ENCODE measurements around the gene ATRN. TPM values are rescaled to one million over a fixed set of nuclear protein-coding genes. Genes with fewer than 3 reads are reported as not detected.
"Not testable (repeated sequence)": the region's sequence is repeated elsewhere in the genome, so short reads cannot be mapped to it uniquely, and the experiment has no call there.

The ATRN gene
- total RNA-seq (2014; rRNA removed; shearing (Covaris generic)) (0.03 and 0.09 TPM in 2 replicates), total RNA-seq (2022) (3.7 and 4.5 TPM in 2 replicates), Bru-seq, nascent RNA (percentile 41 among the genes with signal in this experiment), BruChase-seq, experiment 1, labeled RNA remaining after a 6-hour chase (percentile 42 among the genes with signal in this experiment), BruChase-seq, experiment 2, labeled RNA remaining after a 2-hour chase (percentile 39 among the genes with signal in this experiment)
- long read RNA-seq, full-length matches to known transcripts: 2 of 8 reads
- long read RNA-seq, partial matches to known transcripts: 2 of 8 reads
- long read RNA-seq, other reads (novel, unspliced or antisense): 4 of 8 reads

DNA sequence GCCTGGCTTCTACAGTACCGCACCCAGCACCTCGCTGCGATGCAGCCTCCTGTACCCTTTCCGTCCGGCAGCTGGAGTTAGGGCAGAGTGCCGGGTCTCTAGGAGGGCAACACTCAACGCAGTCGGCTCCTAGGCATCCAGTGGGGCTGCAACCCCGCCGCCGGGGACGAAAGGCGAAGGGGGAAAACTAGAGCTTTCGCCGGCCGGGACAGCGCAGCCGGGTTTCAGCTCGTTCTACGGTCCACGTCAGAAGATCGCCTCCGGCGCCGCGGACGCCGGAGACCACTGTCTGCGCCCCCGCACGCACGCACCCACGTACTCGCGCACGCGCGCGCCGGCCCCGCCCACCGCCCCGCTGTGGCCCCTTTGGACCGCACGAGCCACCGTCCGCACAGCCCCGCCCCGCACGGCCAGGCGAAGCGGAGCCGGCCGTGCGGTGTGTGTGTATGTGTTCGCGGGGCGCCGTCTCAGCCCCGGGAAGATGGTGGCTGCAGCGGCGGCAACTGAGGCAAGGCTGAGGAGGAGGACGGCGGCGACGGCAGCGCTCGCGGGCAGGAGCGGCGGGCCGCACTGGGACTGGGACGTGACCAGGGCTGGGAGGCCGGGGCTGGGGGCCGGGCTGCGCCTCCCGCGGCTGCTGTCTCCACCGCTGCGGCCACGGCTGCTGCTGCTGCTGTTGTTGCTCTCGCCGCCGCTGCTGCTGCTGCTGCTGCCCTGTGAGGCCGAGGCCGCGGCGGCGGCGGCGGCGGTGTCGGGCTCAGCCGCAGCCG lies at the start of gene ATRN:
Gene ATRN, plus strand, starts transcription at position 392 of the 770 bp plus-strand sequence. Its CDS starts 90 bp downstream, at position 482.
- TF ChIP-seq CTCF (conservative IDR thresholded peaks at IDR 0.05; ENCODE audit: low read length) (no peak), EZH2phosphoT487 (IDR thresholded peaks at IDR 0.05; ENCODE audit: borderline replicate concordance, low read depth, low read length) (peak; percentile 21; the same call in 1 of the 2 replicates)
- Histone ChIP-seq H2AFZ (ENCODE audit: low read length) (0 out of 2 replicates have a peak within 1 kb of the TSS, but pooled peaks have one; percentile 19), H4K20me1 (ENCODE audit: insufficient read depth, low read length) (no peaks in the 10 kb centered on the region), H3K4me2 (ENCODE audit: low read length) (peak within 1 kb of the TSS; percentile 44; the same call in 1 of the 2 replicates), H3K27ac (ENCODE audit: low read depth, low read length, poor library complexity, severe bottlenecking) (no peak within 1 kb of the TSS), H3K9me3 (ENCODE audit: low read length) (no peaks in the 10 kb centered on the region), H3K9me2 (ENCODE audit: insufficient read depth, low read length) (no peaks in the 10 kb centered on the region), H3K36me3 (ENCODE audit: insufficient read depth, low read length) (no peaks in the 10 kb centered on the region), H3K4me3 (ENCODE audit: low read depth, low read length, poor library complexity, severe bottlenecking) (peak within 1 kb of the TSS; percentile 49), H3K4me1 (ENCODE audit: insufficient read depth, low read length, poor library complexity, severe bottlenecking) (no peaks in the 10 kb centered on the region), H3K79me2 (ENCODE audit: insufficient read depth, low read depth, low read length) (no peaks in the 10 kb centered on the region)
- CTCF ChIA-PET (ENCODE audit: unreplicated experiment): no interaction called here
- POLR2A ChIA-PET: no interaction called here
- DNase-seq (ENCODE audit: low spot score): no peak
- intact Hi-C loops (cut with micrococcal nuclease; ENCODE audit: unreplicated experiment): no loop called here
- BruUV-seq (replicated peaks): no TSS peak

DNA sequence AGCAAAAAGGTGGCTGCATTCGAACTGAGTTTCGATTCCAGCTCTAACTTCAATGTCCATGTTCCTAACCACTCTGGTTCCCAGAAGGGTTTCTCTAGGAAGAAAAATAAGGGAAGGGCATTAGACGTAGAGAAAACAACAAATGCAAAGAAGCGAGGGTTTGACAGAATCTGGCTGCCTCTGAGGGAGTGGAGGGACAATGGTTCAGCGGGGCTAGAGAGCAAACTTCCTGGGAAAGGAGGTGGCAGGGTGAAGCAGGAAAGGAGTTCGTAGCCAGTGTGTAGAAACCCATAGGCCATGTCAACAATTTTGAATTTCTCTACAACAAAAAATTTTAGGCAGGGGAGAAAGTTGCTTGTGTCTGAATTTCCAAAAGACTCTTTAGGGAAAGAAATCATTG lies 48.8 kb upstream of the ATRN start:
- H3K27ac ChIP-seq (ENCODE audit: low read depth, low read length, poor library complexity, severe bottlenecking): no peak overlapping the region
- H3K4me3 ChIP-seq (ENCODE audit: low read depth, low read length, poor library complexity, severe bottlenecking): no peak overlapping the region
- H3K9me3 ChIP-seq (ENCODE audit: low read length): no peaks in the 10 kb centered on the region
- ChIA-PET POLR2A (no interaction called here), CTCF (ENCODE audit: unreplicated experiment) (no interaction called here)
- H4K20me1 ChIP-seq (ENCODE audit: insufficient read depth, low read length): no peaks in the 10 kb centered on the region
- H3K4me1 ChIP-seq (ENCODE audit: insufficient read depth, low read length, poor library complexity, severe bottlenecking): no peaks in the 10 kb centered on the region
- H3K4me2 ChIP-seq (ENCODE audit: low read length): no peak overlapping the region
- H2AFZ ChIP-seq (ENCODE audit: low read length): no peak overlapping the region
- no peaks in the 10 kb centered on the region for H3K9me2 ChIP-seq (ENCODE audit: insufficient read depth, low read length)
- intact Hi-C loops (cut with micrococcal nuclease; ENCODE audit: unreplicated experiment): no loop called here
- DNase-seq (ENCODE audit: low spot score): no peak
- TF ChIP-seq CTCF (conservative IDR thresholded peaks at IDR 0.05; ENCODE audit: low read length): no peak
- TF ChIP-seq EZH2phosphoT487 (IDR thresholded peaks at IDR 0.05; ENCODE audit: borderline replicate concordance, low read depth, low read length): no peak
- BruUV-seq (replicated peaks): no TSS peak
- no peaks in the 10 kb centered on the region for H3K36me3 ChIP-seq (ENCODE audit: insufficient read depth, low read length)
- H3K79me2 ChIP-seq (ENCODE audit: insufficient read depth, low read depth, low read length): no peaks in the 10 kb centered on the region

DNA sequence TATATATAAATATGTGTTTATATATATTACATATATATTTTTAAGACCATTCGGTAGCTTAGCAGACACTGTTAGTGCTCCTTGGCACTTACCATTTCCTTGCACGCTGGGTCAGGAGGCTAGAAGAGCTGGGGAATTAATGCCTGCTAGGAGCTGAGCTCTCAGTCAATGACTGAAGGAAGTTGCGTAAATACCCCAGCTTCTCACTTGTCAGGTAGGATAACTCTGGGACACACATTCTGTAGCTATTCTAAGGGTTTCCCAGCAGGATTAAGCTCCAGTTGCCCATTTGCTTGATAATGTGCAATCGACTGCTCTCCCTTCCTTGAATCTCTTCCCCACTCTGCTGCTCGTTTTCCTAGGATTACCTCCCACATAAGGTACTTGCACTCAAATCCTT lies 47.7 kb upstream of the ATRN start:
- H4K20me1 ChIP-seq (ENCODE audit: insufficient read depth, low read length): no peaks in the 10 kb centered on the region
- H2AFZ ChIP-seq (ENCODE audit: low read length): no peak overlapping the region
- H3K36me3 ChIP-seq (ENCODE audit: insufficient read depth, low read length): no peaks in the 10 kb centered on the region
- H3K4me2 ChIP-seq (ENCODE audit: low read length): no peak overlapping the region
- H3K4me1 ChIP-seq (ENCODE audit: insufficient read depth, low read length, poor library complexity, severe bottlenecking): no peaks in the 10 kb centered on the region
- no peaks in the 10 kb centered on the region for H3K9me2 ChIP-seq (ENCODE audit: insufficient read depth, low read length)
- BruUV-seq (replicated peaks): no TSS peak
- no peak for DNase-seq (ENCODE audit: low spot score)
- CTCF ChIA-PET (ENCODE audit: unreplicated experiment): no interaction called here
- no peaks in the 10 kb centered on the region for H3K9me3 ChIP-seq (ENCODE audit: low read length)
- TF ChIP-seq EZH2phosphoT487 (IDR thresholded peaks at IDR 0.05; ENCODE audit: borderline replicate concordance, low read depth, low read length) (no peak), CTCF (conservative IDR thresholded peaks at IDR 0.05; ENCODE audit: low read length) (no peak)
- POLR2A ChIA-PET: no interaction called here
- intact Hi-C loops (cut with micrococcal nuclease; ENCODE audit: unreplicated experiment): no loop called here
- H3K79me2 ChIP-seq (ENCODE audit: insufficient read depth, low read depth, low read length): no peaks in the 10 kb centered on the region
- H3K4me3 ChIP-seq (ENCODE audit: low read depth, low read length, poor library complexity, severe bottlenecking): no peak overlapping the region
- H3K27ac ChIP-seq (ENCODE audit: low read depth, low read length, poor library complexity, severe bottlenecking): no peak overlapping the region

DNA sequence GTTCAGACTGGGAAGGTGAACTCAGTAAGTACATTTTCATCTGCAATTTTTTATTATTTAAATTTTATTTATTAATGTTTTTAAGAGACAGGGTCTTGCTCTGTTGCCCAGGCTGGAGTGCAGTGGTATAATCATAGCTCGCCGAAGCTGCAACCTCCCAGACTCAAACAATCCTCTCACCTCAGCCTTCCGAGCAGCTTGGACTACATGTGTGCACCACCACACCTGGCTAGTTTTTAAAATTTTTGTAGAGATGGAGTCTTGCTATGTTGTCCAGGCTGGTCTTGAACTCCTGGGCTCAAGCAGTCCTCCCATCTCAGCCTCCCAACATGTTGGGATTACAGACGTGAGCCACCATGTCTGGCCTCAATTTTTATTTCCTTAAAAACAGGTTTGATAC lies 44.1 kb upstream of the ATRN start:
- H3K4me2 ChIP-seq (ENCODE audit: low read length); H3K36me3 ChIP-seq (ENCODE audit: insufficient read depth, low read length); H3K9me3 ChIP-seq (ENCODE audit: low read length); H2AFZ ChIP-seq (ENCODE audit: low read length); H3K9me2 ChIP-seq (ENCODE audit: insufficient read depth, low read length); H3K27ac ChIP-seq (ENCODE audit: low read depth, low read length, poor library complexity, severe bottlenecking); DNase-seq (ENCODE audit: low spot score); H3K4me1 ChIP-seq (ENCODE audit: insufficient read depth, low read length, poor library complexity, severe bottlenecking); CTCF ChIA-PET (ENCODE audit: unreplicated experiment); H4K20me1 ChIP-seq (ENCODE audit: insufficient read depth, low read length); H3K4me3 ChIP-seq (ENCODE audit: low read depth, low read length, poor library complexity, severe bottlenecking); BruUV-seq (replicated peaks); H3K79me2 ChIP-seq (ENCODE audit: insufficient read depth, low read depth, low read length); intact Hi-C loops (cut with micrococcal nuclease; ENCODE audit: unreplicated experiment): not testable (repeated sequence)
- POLR2A ChIA-PET: interaction anchor here (0.6 kb wide), 1 partner anchor 25 kb away, joined by 3 read pairs; no protein-coding TSS in a partner anchor

All from OCI-LY7 (cell line).